ENCODE measurements around the gene BICC1.

DNA sequence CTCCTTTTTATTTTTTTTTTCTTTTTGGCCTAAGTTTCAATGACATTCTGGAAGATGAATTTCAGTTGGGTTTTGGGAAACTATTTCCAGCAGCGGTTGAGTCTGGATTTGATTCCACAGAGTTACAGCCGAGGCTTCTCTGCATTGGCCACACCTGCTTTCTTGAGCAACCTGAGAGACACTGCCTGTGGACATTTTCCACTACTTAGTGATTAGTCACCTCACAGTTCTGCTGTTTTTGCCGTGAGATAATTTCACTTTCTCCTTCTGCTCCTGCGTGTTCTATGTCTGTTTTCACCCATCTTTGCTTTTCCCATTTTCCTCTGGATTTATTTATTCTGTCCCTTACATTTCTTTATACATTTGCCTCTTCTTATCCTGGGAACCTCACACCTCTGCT lies 243.0 kb downstream of the BICC1 start:
- TF ChIP-seq, protein P1, sequence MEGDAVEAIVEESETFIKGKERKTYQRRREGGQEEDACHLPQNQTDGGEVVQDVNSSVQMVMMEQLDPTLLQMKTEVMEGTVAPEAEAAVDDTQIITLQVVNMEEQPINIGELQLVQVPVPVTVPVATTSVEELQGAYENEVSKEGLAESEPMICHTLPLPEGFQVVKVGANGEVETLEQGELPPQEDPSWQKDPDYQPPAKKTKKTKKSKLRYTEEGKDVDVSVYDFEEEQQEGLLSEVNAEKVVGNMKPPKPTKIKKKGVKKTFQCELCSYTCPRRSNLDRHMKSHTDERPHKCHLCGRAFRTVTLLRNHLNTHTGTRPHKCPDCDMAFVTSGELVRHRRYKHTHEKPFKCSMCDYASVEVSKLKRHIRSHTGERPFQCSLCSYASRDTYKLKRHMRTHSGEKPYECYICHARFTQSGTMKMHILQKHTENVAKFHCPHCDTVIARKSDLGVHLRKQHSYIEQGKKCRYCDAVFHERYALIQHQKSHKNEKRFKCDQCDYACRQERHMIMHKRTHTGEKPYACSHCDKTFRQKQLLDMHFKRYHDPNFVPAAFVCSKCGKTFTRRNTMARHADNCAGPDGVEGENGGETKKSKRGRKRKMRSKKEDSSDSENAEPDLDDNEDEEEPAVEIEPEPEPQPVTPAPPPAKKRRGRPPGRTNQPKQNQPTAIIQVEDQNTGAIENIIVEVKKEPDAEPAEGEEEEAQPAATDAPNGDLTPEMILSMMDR (IDR thresholded peaks at IDR 0.05) = no peak
- no peak for TF ChIP-seq EZH2 (IDR thresholded peaks at IDR 0.05)
- TF ChIP-seq EZH2phosphoT487 (IDR thresholded peaks at IDR 0.05) = no peak
